Neural cell (in vitro differentiated cells): ENCODE results near the gene CCNT2.

ENCODE experiments used
- EP300 ChIP-seq: fragments of 450-650 bp; conservative IDR thresholded peaks from 2 replicates; pipeline ENCODE4 v1.6.1; 2014; ENCODE audit warnings: antibody characterized with exemption, mild to moderate bottlenecking, moderate library complexity; ENCODE audit not compliant: poor library complexity, severe bottlenecking
- EZH2 ChIP-seq: fragments of 200-600, 300-800 bp; shearing (Covaris generic), sonication (generic); IDR thresholded peaks from 2 replicates; pipeline ENCODE4 v1.6.1; 2014; ENCODE audit warnings: antibody characterized with exemption, low read length, borderline replicate concordance, mild to moderate bottlenecking; ENCODE audit not compliant: insufficient read depth, poor library complexity, severe bottlenecking
- POLR2AphosphoS5 ChIP-seq: IDR thresholded peaks from 2 replicates; pipeline ENCODE4 v1.6.1; 2012
- RAD21 ChIP-seq: fragments of 450-650 bp; conservative IDR thresholded peaks from 2 replicates; pipeline ENCODE4 v1.6.1; 2014; ENCODE audit warnings: antibody characterized with exemption, mild to moderate bottlenecking, moderate library complexity
- SMC3 ChIP-seq: fragments of 450-650 bp; conservative IDR thresholded peaks from 2 replicates; pipeline ENCODE4 v1.6.1; 2014; ENCODE audit warnings: antibody characterized with exemption, mild to moderate bottlenecking, moderate library complexity; ENCODE audit not compliant: poor library complexity
- TF ChIP-seq, protein P1 (sequence below): fragments of 450-650 bp; IDR thresholded peaks from 2 replicates; pipeline ENCODE4 v1.5.1; 2014; ENCODE audit warnings: antibody characterized with exemption, mild to moderate bottlenecking, moderate library complexity; ENCODE audit not compliant: poor library complexity, severe bottlenecking
- TF ChIP-seq, protein P2 (sequence below): IDR thresholded peaks from 2 replicates; pipeline ENCODE4 v1.6.1; 2012; ENCODE audit warnings: borderline replicate concordance

DNA sequence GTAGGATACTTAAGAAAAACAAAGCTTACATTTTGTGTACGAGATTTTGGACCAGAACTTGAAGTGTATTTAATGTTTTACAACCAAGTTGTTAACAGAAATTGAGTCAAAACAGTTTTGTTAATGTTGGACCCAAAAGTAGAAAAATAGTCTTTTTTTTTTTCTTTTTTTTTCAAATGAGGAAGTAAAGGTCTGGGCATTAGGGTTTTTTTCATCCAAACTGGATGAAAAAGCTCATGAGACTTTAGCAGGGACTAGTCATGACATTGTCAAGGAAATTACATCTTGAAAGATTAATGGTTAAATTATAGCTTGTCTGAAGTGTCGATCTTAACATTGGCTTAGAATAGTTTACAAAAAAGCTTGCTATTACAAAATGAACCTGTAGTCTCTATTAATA is 32.3 kb downstream of the CCNT2 start:
- TF ChIP-seq, protein P1, sequence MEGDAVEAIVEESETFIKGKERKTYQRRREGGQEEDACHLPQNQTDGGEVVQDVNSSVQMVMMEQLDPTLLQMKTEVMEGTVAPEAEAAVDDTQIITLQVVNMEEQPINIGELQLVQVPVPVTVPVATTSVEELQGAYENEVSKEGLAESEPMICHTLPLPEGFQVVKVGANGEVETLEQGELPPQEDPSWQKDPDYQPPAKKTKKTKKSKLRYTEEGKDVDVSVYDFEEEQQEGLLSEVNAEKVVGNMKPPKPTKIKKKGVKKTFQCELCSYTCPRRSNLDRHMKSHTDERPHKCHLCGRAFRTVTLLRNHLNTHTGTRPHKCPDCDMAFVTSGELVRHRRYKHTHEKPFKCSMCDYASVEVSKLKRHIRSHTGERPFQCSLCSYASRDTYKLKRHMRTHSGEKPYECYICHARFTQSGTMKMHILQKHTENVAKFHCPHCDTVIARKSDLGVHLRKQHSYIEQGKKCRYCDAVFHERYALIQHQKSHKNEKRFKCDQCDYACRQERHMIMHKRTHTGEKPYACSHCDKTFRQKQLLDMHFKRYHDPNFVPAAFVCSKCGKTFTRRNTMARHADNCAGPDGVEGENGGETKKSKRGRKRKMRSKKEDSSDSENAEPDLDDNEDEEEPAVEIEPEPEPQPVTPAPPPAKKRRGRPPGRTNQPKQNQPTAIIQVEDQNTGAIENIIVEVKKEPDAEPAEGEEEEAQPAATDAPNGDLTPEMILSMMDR, result no peak
- TF ChIP-seq EZH2 (no peak), POLR2AphosphoS5 (no peak), EP300 (peak; percentile 13), RAD21 (no peak), SMC3 (no peak)
- TF ChIP-seq, protein P2, sequence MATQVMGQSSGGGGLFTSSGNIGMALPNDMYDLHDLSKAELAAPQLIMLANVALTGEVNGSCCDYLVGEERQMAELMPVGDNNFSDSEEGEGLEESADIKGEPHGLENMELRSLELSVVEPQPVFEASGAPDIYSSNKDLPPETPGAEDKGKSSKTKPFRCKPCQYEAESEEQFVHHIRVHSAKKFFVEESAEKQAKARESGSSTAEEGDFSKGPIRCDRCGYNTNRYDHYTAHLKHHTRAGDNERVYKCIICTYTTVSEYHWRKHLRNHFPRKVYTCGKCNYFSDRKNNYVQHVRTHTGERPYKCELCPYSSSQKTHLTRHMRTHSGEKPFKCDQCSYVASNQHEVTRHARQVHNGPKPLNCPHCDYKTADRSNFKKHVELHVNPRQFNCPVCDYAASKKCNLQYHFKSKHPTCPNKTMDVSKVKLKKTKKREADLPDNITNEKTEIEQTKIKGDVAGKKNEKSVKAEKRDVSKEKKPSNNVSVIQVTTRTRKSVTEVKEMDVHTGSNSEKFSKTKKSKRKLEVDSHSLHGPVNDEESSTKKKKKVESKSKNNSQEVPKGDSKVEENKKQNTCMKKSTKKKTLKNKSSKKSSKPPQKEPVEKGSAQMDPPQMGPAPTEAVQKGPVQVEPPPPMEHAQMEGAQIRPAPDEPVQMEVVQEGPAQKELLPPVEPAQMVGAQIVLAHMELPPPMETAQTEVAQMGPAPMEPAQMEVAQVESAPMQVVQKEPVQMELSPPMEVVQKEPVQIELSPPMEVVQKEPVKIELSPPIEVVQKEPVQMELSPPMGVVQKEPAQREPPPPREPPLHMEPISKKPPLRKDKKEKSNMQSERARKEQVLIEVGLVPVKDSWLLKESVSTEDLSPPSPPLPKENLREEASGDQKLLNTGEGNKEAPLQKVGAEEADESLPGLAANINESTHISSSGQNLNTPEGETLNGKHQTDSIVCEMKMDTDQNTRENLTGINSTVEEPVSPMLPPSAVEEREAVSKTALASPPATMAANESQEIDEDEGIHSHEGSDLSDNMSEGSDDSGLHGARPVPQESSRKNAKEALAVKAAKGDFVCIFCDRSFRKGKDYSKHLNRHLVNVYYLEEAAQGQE, result no peak
